SK-N-SH (cell line): ENCODE results near the gene GNAS-AS1.

Experiments used
- CTCF ChIP-seq: fragments of 200-600 bp; sonication (generic); IDR thresholded peaks from 2 replicates; pipeline ENCODE4 v1.6.1; 2017; ENCODE audit warnings: antibody characterized with exemption, mild to moderate bottlenecking, moderate library complexity
- EP300 ChIP-seq, 2 experiments: IDR thresholded peaks; 2 replicates each; pipeline versions ENCODE4 v1.4.0 to v1.6.1; 2012; ENCODE audit warnings: borderline replicate concordance in 1 of 2, low read depth in 1 of 2, low read length in 1 of 2
- EZH2phosphoT487 ChIP-seq: fragments of 200-600 bp; sonication (generic); IDR thresholded peaks from 2 replicates; pipeline ENCODE4 v1.6.1; 2017; ENCODE audit warnings: low read depth, mixed run types, mild to moderate bottlenecking, antibody characterized with exemption, moderate library complexity, borderline replicate concordance
- GABPA ChIP-seq: IDR thresholded peaks from 2 replicates; pipeline ENCODE4 v1.4.0; 2012; ENCODE audit warnings: low read depth, mild to moderate bottlenecking
- JUND ChIP-seq: IDR thresholded peaks from 2 replicates; pipeline ENCODE4 v1.4.0; 2012
- NRF1 ChIP-seq: IDR thresholded peaks from 2 replicates; pipeline ENCODE4 v1.6.1; 2012; ENCODE audit warnings: low read depth, mild to moderate bottlenecking, low read length
- POLR2AphosphoS5 ChIP-seq: IDR thresholded peaks from 2 replicates; pipeline ENCODE4 v1.6.1; 2012; ENCODE audit warnings: low read depth, low read length
- RAD21 ChIP-seq: IDR thresholded peaks from 2 replicates; pipeline ENCODE4 v1.6.1; 2012; ENCODE audit warnings: mild to moderate bottlenecking, low read length
- RCOR1 ChIP-seq: fragments of 150-350 bp; IDR thresholded peaks from 2 replicates; pipeline ENCODE4 v1.6.1; 2017; ENCODE audit warnings: antibody characterized with exemption, low read length
- REST ChIP-seq: IDR thresholded peaks from 2 replicates; pipeline ENCODE4 v1.6.1; 2012; ENCODE audit warnings: mild to moderate bottlenecking, low read depth, low read length, moderate library complexity
- SMC3 ChIP-seq: IDR thresholded peaks from 2 replicates; pipeline ENCODE4 v1.6.1; 2012; ENCODE audit warnings: low read depth, low read length, improper control_type of control experiment
- TCF12 ChIP-seq: IDR thresholded peaks from 2 replicates; pipeline ENCODE4 v1.4.0; 2012
- USF1 ChIP-seq: IDR thresholded peaks from 2 replicates; pipeline ENCODE4 v1.4.0; 2012; ENCODE audit warnings: low read depth, borderline replicate concordance
- USF2 ChIP-seq: fragments of 150-350 bp; IDR thresholded peaks from 2 replicates; pipeline ENCODE4 v1.6.1; 2017; ENCODE audit warnings: antibody characterized with exemption, low read length, low read depth, borderline replicate concordance

- TF ChIP-seq CTCF (no peak), JUND (no peak), SMC3 (no peak), REST (no peak), USF1 (no peak), EP300 (IDR thresholded peaks at IDR 0.05; ENCODE audit: borderline replicate concordance in 1 of 2, low read depth in 1 of 2, low read length in 1 of 2) (no peak), TCF12 (no peak), POLR2AphosphoS5 (no peak), RCOR1 (no peak), EZH2phosphoT487 (no peak), NRF1 (no peak), USF2 (no peak), GABPA (no peak), RAD21 (no peak)
Observed at GRCh38 chr20:58875111-58875510, 24.4 kb upstream of the GNAS-AS1 start.
